ENCODE data around the gene HMBS. TPM values are rescaled to one million over a fixed set of nuclear protein-coding genes. Genes with fewer than 3 reads are reported as not detected.

Gene HMBS
- total RNA-seq, 4 donors from 2014 or later: 10.7 to 21.7 (median 15.0) TPM

DNA sequence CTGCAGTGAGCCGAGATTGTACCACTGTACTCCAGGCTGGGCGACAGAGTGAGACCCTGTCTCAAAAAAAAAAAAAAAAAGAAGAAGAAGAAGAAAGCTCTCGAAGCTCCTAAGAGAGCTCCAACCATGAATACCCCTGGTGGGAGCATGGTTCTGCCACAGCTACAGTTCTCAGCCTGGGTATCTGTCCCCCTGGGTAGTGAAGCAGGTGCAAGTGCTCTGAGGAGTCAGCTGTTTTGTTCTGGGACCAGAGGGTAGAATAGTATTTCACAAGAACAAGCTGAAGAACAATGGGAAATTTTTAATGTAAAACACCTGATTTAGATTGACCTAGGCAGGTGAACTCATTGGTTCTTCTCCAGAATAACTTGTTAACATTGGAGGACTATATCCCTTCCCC is 23.4 kb upstream of the HMBS start:
- no peak for DNase-seq
- Histone ChIP-seq H3K4me1 (peaks cover 0 to 15% (median 8%) of the 10 kb centered on the region in 4 donors), H3K36me3 (no peaks in the 10 kb centered on the region), H3K9me3 (no peaks in the 10 kb centered on the region), H3K4me3 (no peak overlapping the region), H3K27me3 (no peaks in the 10 kb centered on the region), H3K27ac (no peak overlapping the region)
- no peak for TF ChIP-seq POLR2A (IDR thresholded peaks at IDR 0.05)
- TF ChIP-seq, protein P1, sequence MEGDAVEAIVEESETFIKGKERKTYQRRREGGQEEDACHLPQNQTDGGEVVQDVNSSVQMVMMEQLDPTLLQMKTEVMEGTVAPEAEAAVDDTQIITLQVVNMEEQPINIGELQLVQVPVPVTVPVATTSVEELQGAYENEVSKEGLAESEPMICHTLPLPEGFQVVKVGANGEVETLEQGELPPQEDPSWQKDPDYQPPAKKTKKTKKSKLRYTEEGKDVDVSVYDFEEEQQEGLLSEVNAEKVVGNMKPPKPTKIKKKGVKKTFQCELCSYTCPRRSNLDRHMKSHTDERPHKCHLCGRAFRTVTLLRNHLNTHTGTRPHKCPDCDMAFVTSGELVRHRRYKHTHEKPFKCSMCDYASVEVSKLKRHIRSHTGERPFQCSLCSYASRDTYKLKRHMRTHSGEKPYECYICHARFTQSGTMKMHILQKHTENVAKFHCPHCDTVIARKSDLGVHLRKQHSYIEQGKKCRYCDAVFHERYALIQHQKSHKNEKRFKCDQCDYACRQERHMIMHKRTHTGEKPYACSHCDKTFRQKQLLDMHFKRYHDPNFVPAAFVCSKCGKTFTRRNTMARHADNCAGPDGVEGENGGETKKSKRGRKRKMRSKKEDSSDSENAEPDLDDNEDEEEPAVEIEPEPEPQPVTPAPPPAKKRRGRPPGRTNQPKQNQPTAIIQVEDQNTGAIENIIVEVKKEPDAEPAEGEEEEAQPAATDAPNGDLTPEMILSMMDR (IDR thresholded peaks at IDR 0.05): no peak

DNA sequence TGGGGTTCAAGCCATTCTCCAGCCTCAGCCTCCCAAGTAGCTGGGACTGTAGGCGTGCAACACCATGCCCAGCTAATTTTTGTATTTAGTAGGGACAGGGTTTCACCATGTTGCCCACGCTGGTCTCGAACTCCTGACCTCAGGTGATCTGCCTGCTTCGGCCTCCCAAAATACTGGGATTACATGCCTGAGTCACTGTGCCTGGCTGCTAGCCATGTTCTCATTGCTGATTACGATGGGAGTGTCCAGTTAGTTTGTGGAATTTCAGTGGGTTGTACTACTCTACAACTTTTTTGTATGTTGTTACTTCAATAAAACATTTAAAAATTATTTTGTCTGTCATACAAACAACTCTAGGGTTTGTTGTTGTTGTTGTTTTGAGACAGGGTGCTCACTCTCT is 21.9 kb upstream of the HMBS start:
- Histone ChIP-seq H3K36me3 (no peaks in the 10 kb centered on the region), H3K27me3 (no peaks in the 10 kb centered on the region), H3K27ac (no peak overlapping the region), H3K4me3 (no peak overlapping the region), H3K4me1 (peaks cover 0 to 20% (median 13%) of the 10 kb centered on the region in 4 donors), H3K9me3 (no peaks in the 10 kb centered on the region)
- DNase-seq: no peak
- TF ChIP-seq POLR2A (IDR thresholded peaks at IDR 0.05): no peak
- TF ChIP-seq, protein P1 (IDR thresholded peaks at IDR 0.05): no peak

DNA sequence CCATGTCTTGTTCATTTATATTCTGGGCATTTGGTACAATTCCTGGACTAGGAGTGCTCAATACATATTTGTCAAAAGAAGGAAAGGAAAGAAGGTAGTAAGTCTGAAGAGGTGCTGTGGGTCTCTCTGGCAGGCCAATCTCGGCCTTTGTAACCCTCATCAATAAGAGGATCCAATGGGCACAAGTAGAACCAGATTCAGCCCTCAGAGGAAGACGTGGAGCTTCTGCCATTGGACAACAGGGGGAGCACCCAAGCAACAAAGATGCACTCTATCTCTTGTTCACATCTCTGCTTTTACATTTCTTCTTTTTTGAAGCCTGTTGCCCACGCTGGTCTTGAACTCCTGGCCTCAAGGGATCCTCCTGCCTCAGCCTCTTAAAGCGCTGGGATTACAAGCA is 19.3 kb upstream of the HMBS start:
- H3K4me1 ChIP-seq: peaks cover 0 to 32% (median 11%) of the 10 kb centered on the region in 4 donors
- H3K36me3 ChIP-seq: peaks cover 0 to 5% (median 0%) of the 10 kb centered on the region in 3 donors
- no peak overlapping the region for H3K4me3 ChIP-seq
- no peak overlapping the region for H3K27ac ChIP-seq
- no peaks in the 10 kb centered on the region for H3K27me3 ChIP-seq
- H3K9me3 ChIP-seq: no peaks in the 10 kb centered on the region
- TF ChIP-seq POLR2A (IDR thresholded peaks at IDR 0.05): no peak
- TF ChIP-seq, protein P1 (IDR thresholded peaks at IDR 0.05): peak; percentile 5 to 55 (median 36)
- peak in 1 of 3 donors; percentile 61 for DNase-seq

DNA sequence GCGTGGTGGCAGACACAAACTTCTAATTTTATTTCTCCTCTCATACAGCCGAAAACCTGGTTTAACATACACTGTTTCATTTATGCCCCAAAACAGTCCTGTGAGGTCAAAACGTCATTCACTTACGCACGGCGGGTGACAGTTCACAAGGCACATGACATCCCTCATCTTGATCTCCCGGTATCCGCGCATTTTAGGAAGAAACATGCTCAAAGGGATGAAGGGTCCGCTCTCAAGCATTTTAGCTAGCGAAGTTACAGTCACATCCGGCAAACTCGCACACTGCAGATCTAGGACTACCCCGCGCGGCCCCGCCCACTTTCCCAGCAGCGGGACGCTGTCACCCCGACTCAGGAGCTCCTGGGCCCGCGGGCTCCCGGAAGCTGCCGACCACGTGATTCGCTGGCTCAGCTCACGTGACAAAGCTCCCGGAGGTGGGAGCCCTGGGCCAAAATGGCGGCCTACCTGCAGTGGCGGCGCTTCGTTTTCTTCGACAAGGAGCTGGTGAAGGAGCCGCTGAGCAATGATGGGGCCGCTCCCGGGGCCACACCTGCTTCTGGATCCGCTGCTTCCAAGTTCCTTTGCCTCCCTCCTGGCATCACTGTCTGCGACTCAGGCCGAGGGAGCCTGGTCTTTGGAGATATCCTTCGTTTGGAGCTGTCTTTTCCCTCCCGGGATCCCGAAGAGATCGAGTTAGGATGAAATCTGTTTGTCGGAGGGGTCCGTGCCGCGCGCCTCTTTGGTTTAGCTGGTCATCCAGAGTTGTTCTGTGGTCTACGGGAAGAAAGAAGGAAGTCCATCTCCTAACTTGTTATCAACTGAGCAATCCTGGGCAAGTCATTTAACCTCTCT is 17.1 kb upstream of the HMBS start, which contains the start of gene VPS11:
Gene VPS11 (plus strand): TSS at position 448 of the 852 bp plus-strand sequence. CDS start 6 bp downstream, at position 454.
- Histone ChIP-seq H3K27me3 (no peaks in the 10 kb centered on the region), H3K27ac (peak within 1 kb of the TSS; percentile 78 to 85 (median 84)), H3K4me3 (peak within 1 kb of the TSS; percentile 61 to 86 (median 76)), H3K4me1 (peaks cover 0 to 32% (median 11%) of the 10 kb centered on the region in 4 donors), H3K9me3 (no peaks in the 10 kb centered on the region), H3K36me3 (peaks cover 0 to 27% (median 0%) of the 10 kb centered on the region in 3 donors)
- TF ChIP-seq, protein P1 (IDR thresholded peaks at IDR 0.05): peak in 1 of 6 experiments; percentile 1
- TF ChIP-seq POLR2A (IDR thresholded peaks at IDR 0.05): peak; percentile 62 to 71
- DNase-seq: peak; percentile 98 to 99 (median 98)

DNA sequence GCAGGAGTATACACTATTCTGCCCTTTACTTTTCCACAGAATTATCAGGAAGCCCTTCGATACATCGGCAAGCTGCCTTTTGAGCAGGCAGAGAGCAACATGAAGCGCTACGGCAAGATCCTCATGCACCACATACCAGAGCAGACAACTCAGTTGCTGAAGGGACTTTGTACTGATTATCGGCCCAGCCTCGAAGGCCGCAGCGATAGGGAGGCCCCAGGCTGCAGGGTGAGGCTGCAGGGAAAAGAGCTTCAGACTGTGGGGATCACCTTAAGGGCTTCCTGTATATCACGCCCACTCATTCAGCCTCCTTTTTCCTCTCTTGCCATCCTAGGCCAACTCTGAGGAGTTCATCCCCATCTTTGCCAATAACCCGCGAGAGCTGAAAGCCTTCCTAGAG is 6.8 kb upstream of the HMBS start:
- H3K27me3 ChIP-seq: no peaks in the 10 kb centered on the region
- H3K9me3 ChIP-seq: no peaks in the 10 kb centered on the region
- peak in 1 of 3 donors; percentile 56 for DNase-seq
- H3K27ac ChIP-seq: no peak overlapping the region
- peaks cover 0 to 98% (median 0%) of the 10 kb centered on the region in 3 donors for H3K36me3 ChIP-seq
- no peak overlapping the region for H3K4me3 ChIP-seq
- no peaks in the 10 kb centered on the region for H3K4me1 ChIP-seq
- no peak for TF ChIP-seq POLR2A (IDR thresholded peaks at IDR 0.05)
- TF ChIP-seq, protein P1 (IDR thresholded peaks at IDR 0.05): no peak
